Subcutaneous abdominal adipose tissue (tissue), 5 donors: ENCODE data around the gene HES2.

Source experiments
- H3K27ac ChIP-seq: one replicate; pipeline ENCODE4 v1.7.0; 2013; ENCODE audit warnings: low read depth, mild to moderate bottlenecking, inconsistent platforms, low read length, moderate library complexity
- H3K27me3 ChIP-seq, 5 donors: one replicate each; pipeline ENCODE4 v1.7.0; 2013; ENCODE audit warnings: low read length in 5 of 5, inconsistent platforms in 1 of 5; ENCODE audit not compliant: control insufficient read depth in 5 of 5, insufficient read depth in 4 of 5
- H3K36me3 ChIP-seq, 5 donors: one replicate each; pipeline ENCODE4 v1.7.0; 2013; ENCODE audit warnings: low read length in 5 of 5; ENCODE audit not compliant: control insufficient read depth in 5 of 5, insufficient read depth in 5 of 5
- H3K4me1 ChIP-seq, 5 donors: one replicate each; pipeline ENCODE4 v1.7.0; 2013; ENCODE audit warnings: low read length in 5 of 5, mild to moderate bottlenecking in 3 of 5, moderate library complexity in 1 of 5; ENCODE audit not compliant: control insufficient read depth in 5 of 5, insufficient read depth in 5 of 5
- H3K4me3 ChIP-seq, 5 donors: one replicate each; pipeline ENCODE4 v1.7.0; 2013; ENCODE audit warnings: low read length in 5 of 5, low read depth in 1 of 5
- H3K9ac ChIP-seq, 5 donors: one replicate each; pipeline ENCODE4 v1.7.0; 2013; ENCODE audit warnings: low read length in 5 of 5, mild to moderate bottlenecking in 4 of 5, moderate library complexity in 3 of 5
- H3K9me3 ChIP-seq, 5 donors: one replicate each; pipeline ENCODE4 v1.7.0; 2013; ENCODE audit warnings: low read length in 5 of 5; ENCODE audit not compliant: control insufficient read depth in 5 of 5
- donor health status: healthy.
- donor health status: healthy.
- donor health status: healthy.
- donor health status: healthy.
- donor health status: healthy.

HES2 gene

DNA sequence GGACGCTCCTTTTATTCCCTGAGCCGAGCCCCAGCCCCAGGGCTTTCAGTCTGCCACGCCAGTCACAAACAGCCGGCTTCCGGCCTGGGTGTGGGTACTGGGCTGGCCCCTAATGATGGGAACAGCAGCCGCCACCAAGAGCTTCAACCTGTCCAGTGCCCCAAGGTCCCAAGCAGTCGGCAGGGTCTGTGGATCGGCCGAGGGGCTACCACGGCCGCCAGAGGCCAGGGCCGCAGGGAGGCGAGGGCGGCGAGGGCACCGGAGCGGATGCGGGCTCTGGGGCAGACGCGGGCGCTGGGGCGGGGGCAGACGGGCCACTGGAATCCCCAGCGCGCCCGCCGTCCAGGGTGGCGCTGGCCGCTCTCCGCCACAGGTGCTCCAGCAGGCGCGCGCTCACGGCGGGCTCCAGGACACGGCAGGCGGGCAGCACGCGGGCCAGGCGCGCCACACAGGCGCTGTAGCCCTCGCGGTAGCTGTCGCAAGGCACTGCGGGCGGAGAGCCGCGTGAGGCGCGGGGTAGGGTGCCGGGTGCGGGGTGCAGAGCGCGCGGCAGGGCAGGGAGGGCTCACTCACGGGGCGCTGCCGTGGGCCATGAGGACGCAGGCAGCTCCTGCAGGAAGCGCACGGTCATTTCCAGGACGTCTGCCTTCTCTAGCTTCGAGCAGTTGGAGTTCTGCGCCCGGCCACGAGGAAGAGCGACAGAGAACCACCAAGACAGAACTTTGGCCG is 887 bp downstream of the HES2 start:
- H3K36me3 ChIP-seq, result no peaks in the 10 kb centered on the region
- H3K9me3 ChIP-seq, result no peaks in the 10 kb centered on the region
- H3K27ac ChIP-seq, result no peak overlapping the region
- peaks cover 0 to 38% (median 24%) of the 10 kb centered on the region in 5 donors for H3K4me1 ChIP-seq
- H3K4me3 ChIP-seq, result no peak overlapping the region
- no peak overlapping the region for H3K9ac ChIP-seq
- peaks cover 39 to 82% (median 78%) of the 10 kb centered on the region in 5 donors for H3K27me3 ChIP-seq

- Histone ChIP-seq H3K36me3 (no peaks in the 10 kb centered on the region), H3K9ac (no peak overlapping the region), H3K4me3 (no peak overlapping the region), H3K27me3 (peaks cover 36 to 80% (median 71%) of the 10 kb centered on the region in 5 donors), H3K27ac (no peak overlapping the region), H3K9me3 (no peaks in the 10 kb centered on the region), H3K4me1 (peaks cover 0 to 31% (median 17%) of the 10 kb centered on the region in 5 donors)
These were observed 1.6 kb downstream of the HES2 start for GRCh38 chr1:6417961-6418667.

- no peak overlapping the region for H3K27ac ChIP-seq
- no peak overlapping the region for H3K4me3 ChIP-seq
- H3K36me3 ChIP-seq, result no peaks in the 10 kb centered on the region
- no peak overlapping the region for H3K9ac ChIP-seq
- no peaks in the 10 kb centered on the region for H3K9me3 ChIP-seq
- H3K4me1 ChIP-seq, result peaks cover 0 to 27% (median 14%) of the 10 kb centered on the region in 5 donors
- H3K27me3 ChIP-seq, result peaks cover 29 to 77% (median 68%) of the 10 kb centered on the region in 5 donors
These were observed 2.8 kb downstream of the HES2 start for GRCh38 chr1:6416906-6417305.

DNA sequence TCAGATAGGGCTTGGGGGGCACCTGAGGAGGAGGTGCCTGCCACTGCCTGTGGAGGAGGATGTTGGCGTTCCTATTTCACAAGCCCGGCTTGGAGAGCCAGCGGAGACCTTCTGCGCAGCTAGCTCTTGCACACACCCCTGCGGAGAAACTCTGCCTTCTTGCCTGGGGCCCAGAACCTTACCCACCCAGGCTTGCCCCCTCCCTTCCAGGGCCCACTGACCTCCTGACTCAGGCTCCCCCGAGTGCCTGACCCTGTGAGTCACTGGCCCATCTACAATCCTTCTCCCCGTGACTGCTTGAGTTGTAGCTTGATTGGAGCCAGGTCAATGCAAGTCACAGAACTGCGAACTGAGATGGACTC is 3.4 kb downstream of the HES2 start:
- H3K4me1 ChIP-seq, result peaks cover 0 to 27% (median 14%) of the 10 kb centered on the region in 5 donors
- no peaks in the 10 kb centered on the region for H3K9me3 ChIP-seq
- H3K4me3 ChIP-seq, result no peak overlapping the region
- H3K27ac ChIP-seq, result no peak overlapping the region
- no peak overlapping the region for H3K9ac ChIP-seq
- no peaks in the 10 kb centered on the region for H3K36me3 ChIP-seq
- H3K27me3 ChIP-seq, result peaks cover 29 to 71% (median 62%) of the 10 kb centered on the region in 5 donors

GRCh38 chr1:6414881-6415626 is 4.7 kb downstream of the HES2 start:
- Histone ChIP-seq H3K9me3 (no peaks in the 10 kb centered on the region), H3K36me3 (no peaks in the 10 kb centered on the region), H3K27ac (no peak overlapping the region), H3K4me1 (peaks cover 0 to 19% (median 7%) of the 10 kb centered on the region in 5 donors), H3K27me3 (peaks cover 24 to 59% (median 49%) of the 10 kb centered on the region in 5 donors), H3K9ac (no peak overlapping the region), H3K4me3 (no peak overlapping the region)

GRCh38 chr1:6414443-6414844 is 5.3 kb downstream of the HES2 start:
- Histone ChIP-seq H3K4me3 (no peak overlapping the region), H3K9me3 (no peaks in the 10 kb centered on the region), H3K4me1 (peaks cover 0 to 13% (median 4%) of the 10 kb centered on the region in 5 donors), H3K36me3 (no peaks in the 10 kb centered on the region), H3K27ac (no peak overlapping the region), H3K27me3 (peaks cover 24 to 56% (median 47%) of the 10 kb centered on the region in 5 donors), H3K9ac (no peak overlapping the region)

DNA sequence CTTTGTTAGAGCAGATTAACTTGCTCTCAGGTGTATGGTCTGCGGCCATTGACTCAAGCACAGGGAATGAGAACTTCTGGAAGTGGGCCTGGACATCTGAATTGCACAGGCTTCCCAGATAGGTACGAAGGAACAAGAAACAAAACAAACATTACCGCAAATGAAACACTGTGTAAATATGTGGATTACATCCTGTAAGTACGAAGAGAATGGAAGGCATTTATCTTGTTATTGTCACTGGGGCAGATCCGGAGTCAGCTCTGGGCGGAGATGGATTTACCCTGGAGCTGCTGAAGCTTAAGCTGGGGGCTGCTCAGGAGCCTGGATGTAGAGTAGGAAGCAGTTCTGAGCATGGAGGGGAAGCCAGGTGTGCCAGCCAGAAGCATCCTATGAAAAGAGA is 6.8 kb downstream of the HES2 start:
- Histone ChIP-seq H3K27me3 (peaks cover 10 to 42% (median 34%) of the 10 kb centered on the region in 5 donors), H3K9me3 (no peaks in the 10 kb centered on the region), H3K4me3 (no peak overlapping the region), H3K9ac (no peak overlapping the region), H3K36me3 (no peaks in the 10 kb centered on the region), H3K4me1 (peaks cover 0 to 5% (median 0%) of the 10 kb centered on the region in 5 donors), H3K27ac (no peak overlapping the region)

DNA sequence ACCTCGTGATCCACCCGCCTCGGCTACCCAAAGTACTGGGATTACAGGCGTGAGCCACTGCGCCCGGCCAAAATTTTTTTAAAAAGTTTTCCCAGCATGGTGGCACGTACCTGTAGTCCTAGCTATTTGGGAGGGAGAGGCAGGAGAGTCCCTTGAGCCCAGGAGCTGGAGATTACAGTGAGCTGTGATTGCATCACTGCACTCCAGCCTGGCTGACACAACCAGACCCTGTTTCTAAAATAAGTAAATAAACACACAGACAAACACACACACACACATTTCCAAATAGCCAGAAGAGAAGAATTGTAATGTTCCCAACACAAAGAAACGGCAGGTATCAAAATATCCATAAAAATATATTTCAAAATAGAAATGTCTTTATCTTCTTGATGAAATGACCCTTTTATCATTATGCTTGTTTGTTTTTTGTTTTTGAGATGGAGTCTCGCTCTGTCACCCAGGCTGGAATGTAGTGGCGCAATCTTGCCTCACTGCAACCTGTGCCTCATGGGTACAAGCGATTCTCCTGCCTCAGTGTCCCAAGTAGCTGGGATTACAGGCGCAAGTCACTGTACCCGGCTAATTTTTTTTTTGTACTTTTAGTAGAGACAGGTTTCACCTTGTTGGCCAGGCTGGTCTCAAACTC is 9.3 kb downstream of the HES2 start:
- Histone ChIP-seq H3K9me3 (no peaks in the 10 kb centered on the region), H3K4me3 (no peak overlapping the region), H3K9ac (no peak overlapping the region), H3K4me1 (peaks cover 0 to 5% (median 0%) of the 10 kb centered on the region in 5 donors), H3K27me3 (peaks cover 0 to 19% (median 13%) of the 10 kb centered on the region in 5 donors), H3K36me3 (no peaks in the 10 kb centered on the region), H3K27ac (no peak overlapping the region)

DNA sequence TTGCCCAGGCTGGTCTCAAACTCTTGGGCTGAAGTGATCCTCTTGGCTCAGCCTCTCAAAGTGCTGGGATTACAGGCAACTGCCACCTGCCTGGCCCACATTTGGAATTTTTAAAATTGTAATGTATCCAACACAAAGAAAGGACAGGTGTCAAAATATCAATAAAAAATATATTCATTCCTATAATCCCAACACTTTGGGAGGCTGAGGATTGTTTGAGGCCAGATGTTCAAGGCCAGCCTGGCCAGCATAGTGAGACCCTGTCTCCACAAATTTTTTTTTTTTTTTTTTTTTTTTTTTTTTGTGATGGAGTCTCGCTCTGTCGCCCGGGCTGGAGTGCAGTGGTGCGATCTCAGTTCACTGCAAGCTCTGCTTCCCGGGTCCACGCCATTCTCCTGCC is 10.0 kb downstream of the HES2 start:
- H3K27ac ChIP-seq, result no peak overlapping the region

More for the DNA sequence above, 10.0 kb downstream of the HES2 start:
- Histone ChIP-seq H3K36me3 (no peaks in the 10 kb centered on the region), H3K4me1 (peaks cover 0 to 5% (median 0%) of the 10 kb centered on the region in 5 donors), H3K9ac (no peak overlapping the region), H3K27me3 (peaks cover 0 to 17% (median 9%) of the 10 kb centered on the region in 5 donors), H3K9me3 (no peaks in the 10 kb centered on the region), H3K4me3 (no peak overlapping the region)
